Uterus (tissue), 4 donors: ENCODE measurements around the gene DST. TPM values are rescaled to one million over a fixed set of nuclear protein-coding genes. Genes with fewer than 3 reads are reported as not detected.
A peak's percentile ranks its signal among the peaks of the same experiment; 100 is the strongest.

Experiments used
- DNase-seq, 2 donors: peaks; one replicate each; pipeline ENCODE4 v3.0.0-alpha.2; 2019 to 2020
- H3K27ac ChIP-seq, 2 donors: fragments of 200-600 bp; sonication (generic); 1 replicate in 1 of 2; 2 replicates in 1 of 2; pipeline ENCODE4 v1.5.1; 2016 to 2018
- H3K27me3 ChIP-seq, 2 donors: fragments of 200-600 bp; sonication (generic); one replicate each; pipeline ENCODE4 v1.5.1; 2018 to 2019; ENCODE audit warnings: control low read depth in 1 of 2
- H3K36me3 ChIP-seq, 2 donors: fragments of 200-600 bp; sonication (generic); one replicate each; pipeline ENCODE4 v1.5.1; 2019; ENCODE audit warnings: control low read depth in 1 of 2
- H3K4me1 ChIP-seq, 2 donors: fragments of 200-600 bp; sonication (generic); one replicate each; pipeline ENCODE4 v1.5.1; 2018 to 2019; ENCODE audit warnings: control low read depth in 1 of 2
- H3K4me3 ChIP-seq, 2 donors: fragments of 200-600 bp; sonication (generic); 1 replicate in 1 of 2; 2 replicates in 1 of 2; pipeline ENCODE4 v1.5.1; 2018 to 2019; ENCODE audit warnings: mild to moderate bottlenecking in 1 of 2
- H3K9me3 ChIP-seq, 2 donors: fragments of 200-600 bp; sonication (generic); one replicate each; pipeline ENCODE4 v1.5.1; 2019; ENCODE audit warnings: control low read depth in 1 of 2
- POLR2A ChIP-seq, 2 donors: fragments of 450-650 bp; IDR thresholded peaks; one replicate each; pipeline ENCODE4 v1.6.1; 2016; ENCODE audit warnings: antibody characterized with exemption in 2 of 2, mild to moderate bottlenecking in 1 of 2, moderate library complexity in 1 of 2
- intact Hi-C: fragments of 100-400 bp; cut with DNase I; formaldehyde crosslinking; loops from one replicate; pipeline ENCODE4 v1.15.1; 2023; ENCODE audit warnings: low total_unique reads
- total RNA-seq, 4 donors: library from RNA; depleted of rRNA in 3 of 4; stranded (reverse); fragments of >200 nt in 3 of 4; gene quantifications; one replicate each; pipeline versions ENCODE4 v1.1.0 to v1.2.4, GENCODE V29; 2014 to 2023
- TF ChIP-seq, protein P1 (sequence below), 4 experiments: fragments of 200-600 bp in 2 of 4; fragments of 450-650 bp in 2 of 4; sonication (generic) in 2 of 4; IDR thresholded peaks; one replicate each; pipeline ENCODE4 v1.5.1; 2016 to 2019; ENCODE audit warnings: antibody characterized with exemption in 4 of 4, mild to moderate bottlenecking in 2 of 4, moderate library complexity in 1 of 4
- donor health status: DM: yes; HTN: yes; CAD: no.

DST gene
- total RNA-seq, 4 donors from 2014 or later = 307 to 809 (median 516) TPM

- no peaks in the 10 kb centered on the region for H3K27me3 ChIP-seq
- no peaks in the 10 kb centered on the region for H3K9me3 ChIP-seq
- no peak for DNase-seq
- intact Hi-C loops = no loop called here
- no peaks in the 10 kb centered on the region for H3K36me3 ChIP-seq
- no peak for TF ChIP-seq POLR2A (IDR thresholded peaks at IDR 0.05)
- TF ChIP-seq, protein P1, sequence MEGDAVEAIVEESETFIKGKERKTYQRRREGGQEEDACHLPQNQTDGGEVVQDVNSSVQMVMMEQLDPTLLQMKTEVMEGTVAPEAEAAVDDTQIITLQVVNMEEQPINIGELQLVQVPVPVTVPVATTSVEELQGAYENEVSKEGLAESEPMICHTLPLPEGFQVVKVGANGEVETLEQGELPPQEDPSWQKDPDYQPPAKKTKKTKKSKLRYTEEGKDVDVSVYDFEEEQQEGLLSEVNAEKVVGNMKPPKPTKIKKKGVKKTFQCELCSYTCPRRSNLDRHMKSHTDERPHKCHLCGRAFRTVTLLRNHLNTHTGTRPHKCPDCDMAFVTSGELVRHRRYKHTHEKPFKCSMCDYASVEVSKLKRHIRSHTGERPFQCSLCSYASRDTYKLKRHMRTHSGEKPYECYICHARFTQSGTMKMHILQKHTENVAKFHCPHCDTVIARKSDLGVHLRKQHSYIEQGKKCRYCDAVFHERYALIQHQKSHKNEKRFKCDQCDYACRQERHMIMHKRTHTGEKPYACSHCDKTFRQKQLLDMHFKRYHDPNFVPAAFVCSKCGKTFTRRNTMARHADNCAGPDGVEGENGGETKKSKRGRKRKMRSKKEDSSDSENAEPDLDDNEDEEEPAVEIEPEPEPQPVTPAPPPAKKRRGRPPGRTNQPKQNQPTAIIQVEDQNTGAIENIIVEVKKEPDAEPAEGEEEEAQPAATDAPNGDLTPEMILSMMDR (IDR thresholded peaks at IDR 0.05) = no peak
- H3K4me3 ChIP-seq = no peak overlapping the region
- peaks cover 0 to 21% of the 10 kb centered on the region in 2 donors for H3K4me1 ChIP-seq
- H3K27ac ChIP-seq = peak overlapping the region; percentile 83 to 100
Measured at GRCh38 chr6:56522495-56523270, 120.0 kb downstream of the DST start.

DNA sequence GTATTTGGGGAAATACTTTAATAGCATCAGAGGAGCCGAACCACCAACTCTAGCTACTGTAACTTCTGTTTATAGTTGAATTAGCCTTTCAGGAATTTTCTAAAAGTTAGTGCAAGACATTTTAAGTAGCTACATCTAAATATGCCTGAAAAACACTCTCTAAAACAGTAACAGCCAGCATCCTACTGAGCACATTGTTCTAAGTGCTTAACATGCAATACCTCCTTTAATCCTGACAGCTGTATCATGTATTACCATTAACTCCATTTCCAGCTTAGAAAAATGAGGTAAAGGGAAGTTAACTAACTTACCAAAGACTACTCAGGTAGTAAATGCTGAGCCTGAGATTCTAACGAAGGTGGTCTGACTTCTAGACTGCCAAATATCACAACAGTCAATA lies 120.7 kb downstream of the DST start:
- H3K27ac ChIP-seq = peak overlapping the region; percentile 83 to 100
- intact Hi-C loops = no loop called here
- no peaks in the 10 kb centered on the region for H3K36me3 ChIP-seq
- H3K4me1 ChIP-seq = peaks cover 0 to 26% of the 10 kb centered on the region in 2 donors
- no peaks in the 10 kb centered on the region for H3K9me3 ChIP-seq
- TF ChIP-seq POLR2A (IDR thresholded peaks at IDR 0.05) = no peak
- TF ChIP-seq, protein P1 (IDR thresholded peaks at IDR 0.05) = no peak
- no peaks in the 10 kb centered on the region for H3K27me3 ChIP-seq
- no peak for DNase-seq
- H3K4me3 ChIP-seq = no peak overlapping the region

DNA sequence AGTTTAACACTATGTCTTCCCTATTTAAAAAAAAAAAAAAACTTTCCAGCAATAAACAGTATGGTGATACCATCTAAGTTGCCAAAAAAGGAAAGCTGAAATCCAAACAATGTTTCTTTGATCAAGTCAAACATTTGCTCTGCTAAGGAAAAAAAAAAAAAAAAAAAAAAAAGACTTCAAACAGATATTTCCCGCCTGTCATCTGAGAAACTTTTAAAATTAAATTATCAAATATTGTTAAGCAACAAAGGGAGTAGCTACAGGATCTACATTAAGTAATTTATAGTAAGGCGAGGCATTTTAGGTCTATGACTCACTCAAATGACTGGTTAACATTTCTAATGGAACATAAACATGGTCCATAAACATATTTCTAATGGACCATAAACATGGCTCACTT lies 121.2 kb downstream of the DST start:
- Histone ChIP-seq H3K36me3 (no peaks in the 10 kb centered on the region), H3K4me1 (peaks cover 0 to 29% of the 10 kb centered on the region in 2 donors), H3K9me3 (no peaks in the 10 kb centered on the region), H3K4me3 (no peak overlapping the region), H3K27me3 (no peaks in the 10 kb centered on the region), H3K27ac (peak overlapping the region; percentile 83 to 100)
- DNase-seq = no peak
- intact Hi-C loops = no loop called here
- no peak for TF ChIP-seq POLR2A (IDR thresholded peaks at IDR 0.05)
- TF ChIP-seq, protein P1 (IDR thresholded peaks at IDR 0.05) = no peak

DNA sequence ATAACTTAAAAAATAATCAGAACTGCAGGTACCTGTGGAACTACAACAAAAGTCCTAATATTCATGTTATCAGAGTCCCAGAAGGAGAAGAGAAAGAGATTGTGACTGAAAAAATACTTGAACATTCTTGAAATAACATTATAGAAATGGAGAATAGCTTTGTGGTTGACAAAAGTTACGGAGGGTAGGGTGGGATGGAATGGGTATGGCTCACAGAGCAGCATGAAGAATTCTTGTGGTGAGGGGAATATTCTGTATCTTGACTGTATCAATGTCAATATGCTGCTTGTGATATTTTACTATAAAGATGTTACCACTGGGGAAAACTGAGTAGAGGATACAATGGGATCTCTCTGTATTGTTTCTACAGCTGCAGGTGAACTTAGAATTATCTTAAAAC lies 122.5 kb downstream of the DST start:
- no peaks in the 10 kb centered on the region for H3K36me3 ChIP-seq
- peak overlapping the region; percentile 65 to 100 for H3K27ac ChIP-seq
- intact Hi-C loops = no loop called here
- no peaks in the 10 kb centered on the region for H3K9me3 ChIP-seq
- no peaks in the 10 kb centered on the region for H3K27me3 ChIP-seq
- TF ChIP-seq, protein P1 (IDR thresholded peaks at IDR 0.05) = no peak
- TF ChIP-seq POLR2A (IDR thresholded peaks at IDR 0.05) = no peak
- no peak overlapping the region for H3K4me3 ChIP-seq
- no peak for DNase-seq
- H3K4me1 ChIP-seq = peaks cover 0 to 23% of the 10 kb centered on the region in 2 donors

DNA sequence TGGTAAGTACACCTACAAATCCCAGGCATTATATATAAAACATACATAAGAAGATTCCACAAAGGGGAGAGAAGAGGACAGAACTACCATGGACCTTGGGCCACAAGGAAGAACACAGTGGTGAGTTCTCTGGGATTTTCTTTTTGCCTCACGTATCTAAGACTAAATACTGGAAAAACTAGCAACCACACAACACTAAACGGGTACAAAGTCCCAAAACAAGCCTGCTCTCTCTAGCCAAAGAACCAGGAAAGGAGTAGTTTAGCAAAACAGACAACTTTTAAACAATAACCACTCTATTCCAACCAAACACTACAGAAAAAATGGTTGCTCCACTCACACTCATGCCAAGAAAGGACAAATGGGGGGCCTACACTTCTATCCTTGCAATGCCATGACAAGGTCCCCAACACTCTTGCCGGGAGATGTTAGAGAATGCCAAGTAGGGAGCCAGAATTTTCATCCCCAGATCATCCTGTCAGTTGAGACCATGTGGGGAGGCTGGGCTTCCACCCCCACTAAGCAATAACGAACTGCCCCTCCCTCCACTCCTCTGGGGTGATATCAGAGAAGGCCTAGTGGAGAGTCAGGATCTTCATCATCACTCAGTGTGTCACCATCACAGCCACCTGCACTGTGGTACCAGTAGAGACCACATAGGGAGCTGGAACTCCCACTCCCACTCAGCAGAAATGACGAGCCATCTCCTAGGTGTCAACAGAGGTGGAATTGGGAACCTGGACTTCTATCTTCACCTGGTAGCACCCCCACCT lies 123.5 kb downstream of the DST start:
- intact Hi-C loops = no loop called here
- Histone ChIP-seq H3K27me3 (no peaks in the 10 kb centered on the region), H3K4me3 (no peak overlapping the region), H3K4me1 (peaks cover 0 to 23% of the 10 kb centered on the region in 2 donors), H3K27ac (peak overlapping the region; percentile 65 to 100), H3K9me3 (no peaks in the 10 kb centered on the region), H3K36me3 (no peaks in the 10 kb centered on the region)
- DNase-seq = no peak
- TF ChIP-seq POLR2A (IDR thresholded peaks at IDR 0.05) = no peak
- TF ChIP-seq, protein P1 (IDR thresholded peaks at IDR 0.05) = no peak
